Spleen (tissue), 11 donors: ENCODE results near the gene KHDC4. TPM values are rescaled to one million over a fixed set of nuclear protein-coding genes. Genes with fewer than 3 reads are reported as not detected.
A peak's percentile ranks its signal among the peaks of the same experiment; 100 is the strongest.

Source experiments
- DNase-seq: peaks from one replicate; pipeline ENCODE4 v3.0.0-alpha.2; 2020
- H3K27ac ChIP-seq, 8 donors: fragments of 200-600 bp; sonication (generic) in 7 of 8; 1 replicate in 4 of 8; 2 replicates in 4 of 8; pipeline versions ENCODE4 v1.5.0 to v1.8.0; 2016 to 2021; ENCODE audit warnings: inconsistent platforms in 4 of 8, mild to moderate bottlenecking in 4 of 8, moderate library complexity in 1 of 8
- H3K27me3 ChIP-seq, 7 donors: fragments of 200-600 bp; sonication (generic) in 6 of 7; replicated peaks in 1 of 7; 1 replicate in 4 of 7; 2 replicates in 3 of 7; pipeline versions ENCODE4 v1.5.0 to v1.8.0; 2016 to 2021; ENCODE audit warnings: inconsistent platforms in 3 of 7, mild to moderate bottlenecking in 1 of 7
- H3K36me3 ChIP-seq, 6 donors: fragments of 200-600 bp; sonication (generic) in 5 of 6; 1 replicate in 4 of 6; 2 replicates in 2 of 6; pipeline versions ENCODE4 v1.5.0 to v1.8.0; 2016 to 2021; ENCODE audit warnings: inconsistent platforms in 2 of 6
- H3K4me1 ChIP-seq, 6 donors: fragments of 200-600 bp; sonication (generic) in 5 of 6; 1 replicate in 3 of 6; 2 replicates in 3 of 6; pipeline versions ENCODE4 v1.5.0 to v1.8.0; 2016 to 2021; ENCODE audit warnings: inconsistent platforms in 3 of 6
- H3K4me3 ChIP-seq, 8 donors: fragments of 200-600 bp; sonication (generic) in 7 of 8; 1 replicate in 4 of 8; 2 replicates in 4 of 8; pipeline versions ENCODE4 v1.5.0 to v1.8.0; 2016 to 2021; ENCODE audit warnings: inconsistent platforms in 4 of 8, mild to moderate bottlenecking in 4 of 8, moderate library complexity in 2 of 8
- H3K9me3 ChIP-seq, 8 donors: fragments of 200-600 bp; sonication (generic) in 7 of 8; 1 replicate in 4 of 8; 2 replicates in 4 of 8; pipeline versions ENCODE4 v1.5.0 to v1.8.0; 2016 to 2021; ENCODE audit warnings: inconsistent platforms in 4 of 8
- CTCF ChIP-seq, 11 experiments: fragments of 200-600 bp in 7 of 11; fragments of 450-650 bp in 4 of 11; sonication (generic) in 4 of 11; IDR thresholded peaks in 8 of 11; conservative IDR thresholded peaks in 3 of 11; 1 replicate in 7 of 11; 2 replicates in 4 of 11; pipeline versions ENCODE4 v1.4.0 to v1.8.0; 2016 to 2021; ENCODE audit warnings: antibody characterized with exemption in 11 of 11, inconsistent platforms in 4 of 11, mild to moderate bottlenecking in 1 of 11
- POLR2A ChIP-seq, 3 donors: fragments of 450-650 bp; IDR thresholded peaks; one replicate each; pipeline ENCODE4 v1.5.1; 2017; ENCODE audit warnings: antibody characterized with exemption in 3 of 3, mild to moderate bottlenecking in 1 of 3
- POLR2AphosphoS5 ChIP-seq, 3 donors: sonication (generic); formaldehyde crosslinking; IDR thresholded peaks; one replicate each; pipeline ENCODE4 v1.5.1; 2017; ENCODE audit warnings: antibody characterized with exemption in 3 of 3
- WGBS, 5 donors: extraction: QIAGEN DNeasy Blood & Tissue Kit in 3 of 5; methylation state at CpG; one replicate each; pipeline versions ENCODE4 v1.1.5 to v1.1.7; 2013 to 2018; 5-methylcytosine and 5-hydroxymethylcytosine counted together
- intact Hi-C: fragments of 100-400 bp; cut with DNase I; formaldehyde crosslinking; loops from one replicate; pipeline ENCODE4 v1.15.0; 2023; ENCODE audit warnings: low total_unique reads
- polyA plus RNA-seq, 3 donors: library from polyadenylated mRNA; stranded (reverse); fragments of 200-250 nt; gene quantifications; one replicate each; pipeline ENCODE4 v1.2.1, GENCODE V29; 2013
- total RNA-seq, 7 donors: library from RNA; depleted of rRNA in 3 of 7; stranded (reverse); fragments of >200 nt in 3 of 7; fragmentation: NEBNext Ultra II Directional in 4 of 7; extraction: Animal tissue kit (Norgen Biotek cat#: 25700) in 4 of 7; gene quantifications; one replicate each; pipeline versions ENCODE4 v1.1.0 to v1.2.1, GENCODE V29; 2016 to 2021
- donor health status: healthy with polysubstance abuse.
- donor health status: DM: no; HTN: no; CAD: no; lungs with moderate emphysema.
- donor health status: DM: no; HTN: no; CAD: no.
- donor health status: Bipolar disorder and iron deficiency.
- donor health status: healthy.
- donor health status: DM: no; HTN: no; CAD: no.
- donor health status: DM: yes; HTN: yes; CAD: no.

The KHDC4 gene
- total and polyA plus RNA-seq, 10 donors, result 24.9 to 70.5 (median 50.7) TPM

GRCh38 chr1:155968670-155969069, 34.5 kb upstream of the KHDC4 start:
- DNase-seq, result no peak
- no peak for TF ChIP-seq POLR2AphosphoS5 (IDR thresholded peaks at IDR 0.05)
- TF ChIP-seq CTCF (IDR thresholded peaks at IDR 0.05 in 8 of 11, conservative IDR thresholded peaks at IDR 0.05 in 3 of 11), result no peak
- TF ChIP-seq POLR2A (IDR thresholded peaks at IDR 0.05), result no peak
- H3K27ac ChIP-seq, result peak overlapping the region; percentile 55 to 99 (median 92)
- H3K4me1 ChIP-seq, result peaks cover 74 to 97% (median 84%) of the 10 kb centered on the region in 6 donors
- H3K4me3 ChIP-seq, result peak overlapping the region in 1 of 8 donors; percentile 41
- 37 to 64% (median 47%) methylated on average over 3 of the region's 3 CpGs for WGBS, 5 donors
- no peaks in the 10 kb centered on the region for H3K9me3 ChIP-seq
- intact Hi-C loops, result no loop called here
- peaks cover 3 to 89% (median 50%) of the 10 kb centered on the region in 6 donors for H3K36me3 ChIP-seq
- H3K27me3 ChIP-seq, result no peaks in the 10 kb centered on the region

- H3K4me1 ChIP-seq, result peaks cover 67 to 97% (median 83%) of the 10 kb centered on the region in 6 donors
- TF ChIP-seq CTCF (IDR thresholded peaks at IDR 0.05 in 8 of 11, conservative IDR thresholded peaks at IDR 0.05 in 3 of 11), result no peak
- no peak for TF ChIP-seq POLR2AphosphoS5 (IDR thresholded peaks at IDR 0.05)
- no peak for TF ChIP-seq POLR2A (IDR thresholded peaks at IDR 0.05)
- H3K27ac ChIP-seq, result peak overlapping the region; percentile 55 to 99 (median 92)
- no peaks in the 10 kb centered on the region for H3K27me3 ChIP-seq
- H3K36me3 ChIP-seq, result peaks cover 3 to 89% (median 56%) of the 10 kb centered on the region in 6 donors
- WGBS, 5 donors, result 48 to 69% (median 53%) methylated on average over 7 of the region's 7 CpGs
- DNase-seq, result no peak
- intact Hi-C loops, result no loop called here
- H3K4me3 ChIP-seq, result peak overlapping the region in 3 of 8 donors; percentile 0 to 41 (median 13)
- H3K9me3 ChIP-seq, result no peaks in the 10 kb centered on the region
Observed at GRCh38 chr1:155968051-155968400, 33.8 kb upstream of the KHDC4 start.

GRCh38 chr1:155967341-155968050, 33.3 kb upstream of the KHDC4 start:
- Histone ChIP-seq H3K27ac (peak overlapping the region; percentile 55 to 99 (median 92)), H3K4me3 (peak overlapping the region in 3 of 8 donors; percentile 0 to 41 (median 13)), H3K27me3 (no peaks in the 10 kb centered on the region), H3K9me3 (no peaks in the 10 kb centered on the region), H3K4me1 (peaks cover 66 to 97% (median 83%) of the 10 kb centered on the region in 6 donors), H3K36me3 (peaks cover 3 to 89% (median 61%) of the 10 kb centered on the region in 6 donors)
- no peak for TF ChIP-seq POLR2A (IDR thresholded peaks at IDR 0.05)
- TF ChIP-seq POLR2AphosphoS5 (IDR thresholded peaks at IDR 0.05), result peak; percentile 56 to 59 (median 57)
- peak; percentile 79 for DNase-seq
- WGBS, 5 donors, result 26 to 43% (median 29%) methylated on average over 10 to 13 of the region's 13 CpGs
- intact Hi-C loops, result no loop called here

- Histone ChIP-seq H3K4me1 (peaks cover 66 to 97% (median 83%) of the 10 kb centered on the region in 6 donors), H3K4me3 (peak overlapping the region in 1 of 8 donors; percentile 41), H3K9me3 (no peaks in the 10 kb centered on the region), H3K27ac (peak overlapping the region; percentile 55 to 99 (median 92)), H3K36me3 (peaks cover 3 to 89% (median 69%) of the 10 kb centered on the region in 6 donors), H3K27me3 (no peaks in the 10 kb centered on the region)
- no peak for DNase-seq
- intact Hi-C loops, result no loop called here
- WGBS, 5 donors, result 30 to 47% (median 41%) methylated on average over 6 to 7 of the region's 7 CpGs
- TF ChIP-seq POLR2AphosphoS5 (IDR thresholded peaks at IDR 0.05) (no peak), CTCF (IDR thresholded peaks at IDR 0.05 in 8 of 11, conservative IDR thresholded peaks at IDR 0.05 in 3 of 11) (no peak), POLR2A (IDR thresholded peaks at IDR 0.05) (no peak)
Observed at GRCh38 chr1:155966750-155967149, 32.5 kb upstream of the KHDC4 start.
